ENCODE results near the gene ABCF3. TPM values are rescaled to one million over a fixed set of nuclear protein-coding genes. Genes with fewer than 3 reads are reported as not detected.
"Not testable (repeated sequence)": the region's sequence is repeated elsewhere in the genome, so short reads cannot be mapped to it uniquely, and the experiment has no call there.

Gene ABCF3
- total RNA-seq, 4 donors from 2014 or later, result 51.6 to 96.9 (median 64.0) TPM

DNA sequence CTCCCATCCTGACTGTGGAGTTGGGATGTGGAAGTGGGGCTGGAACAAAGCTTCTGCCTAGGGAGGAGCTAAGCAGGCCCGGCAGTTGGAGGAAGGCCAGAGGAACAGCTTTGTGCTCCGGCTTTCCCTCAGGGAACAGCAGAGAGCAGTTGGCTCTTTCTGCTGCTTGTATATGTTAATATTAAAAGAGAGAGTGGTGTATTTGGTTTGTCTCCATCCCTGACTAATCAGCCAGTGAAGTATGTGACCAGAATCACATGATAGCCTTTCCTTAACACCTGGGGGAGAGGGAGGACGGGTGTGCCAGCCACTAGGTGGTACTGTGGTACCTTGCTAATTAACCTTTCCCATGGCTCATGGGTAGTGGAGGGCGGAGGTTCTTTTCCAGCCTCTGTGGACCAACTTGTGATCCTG, 40.9 kb upstream of the ABCF3 start:
- 27% methylated on average over 4 of the region's 4 CpGs for WGBS, 2 donors
- Histone ChIP-seq H3K4me3 (no peak overlapping the region), H3K4me1 (peaks cover 0 to 8% (median 0%) of the 10 kb centered on the region in 4 donors), H3K36me3 (peaks cover 6 to 68% (median 20%) of the 10 kb centered on the region in 3 donors), H3K9me3 (no peaks in the 10 kb centered on the region), H3K27ac (no peak overlapping the region), H3K27me3 (no peaks in the 10 kb centered on the region)
- TF ChIP-seq EP300 (IDR thresholded peaks at IDR 0.05) (no peak), POLR2A (IDR thresholded peaks at IDR 0.05) (no peak)
- TF ChIP-seq, protein P1, sequence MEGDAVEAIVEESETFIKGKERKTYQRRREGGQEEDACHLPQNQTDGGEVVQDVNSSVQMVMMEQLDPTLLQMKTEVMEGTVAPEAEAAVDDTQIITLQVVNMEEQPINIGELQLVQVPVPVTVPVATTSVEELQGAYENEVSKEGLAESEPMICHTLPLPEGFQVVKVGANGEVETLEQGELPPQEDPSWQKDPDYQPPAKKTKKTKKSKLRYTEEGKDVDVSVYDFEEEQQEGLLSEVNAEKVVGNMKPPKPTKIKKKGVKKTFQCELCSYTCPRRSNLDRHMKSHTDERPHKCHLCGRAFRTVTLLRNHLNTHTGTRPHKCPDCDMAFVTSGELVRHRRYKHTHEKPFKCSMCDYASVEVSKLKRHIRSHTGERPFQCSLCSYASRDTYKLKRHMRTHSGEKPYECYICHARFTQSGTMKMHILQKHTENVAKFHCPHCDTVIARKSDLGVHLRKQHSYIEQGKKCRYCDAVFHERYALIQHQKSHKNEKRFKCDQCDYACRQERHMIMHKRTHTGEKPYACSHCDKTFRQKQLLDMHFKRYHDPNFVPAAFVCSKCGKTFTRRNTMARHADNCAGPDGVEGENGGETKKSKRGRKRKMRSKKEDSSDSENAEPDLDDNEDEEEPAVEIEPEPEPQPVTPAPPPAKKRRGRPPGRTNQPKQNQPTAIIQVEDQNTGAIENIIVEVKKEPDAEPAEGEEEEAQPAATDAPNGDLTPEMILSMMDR (IDR thresholded peaks at IDR 0.05), result peak in 2 of 5 experiments; percentile 12 to 18
- no peak for DNase-seq (ENCODE audit: low spot score in 2 of 2)

DNA sequence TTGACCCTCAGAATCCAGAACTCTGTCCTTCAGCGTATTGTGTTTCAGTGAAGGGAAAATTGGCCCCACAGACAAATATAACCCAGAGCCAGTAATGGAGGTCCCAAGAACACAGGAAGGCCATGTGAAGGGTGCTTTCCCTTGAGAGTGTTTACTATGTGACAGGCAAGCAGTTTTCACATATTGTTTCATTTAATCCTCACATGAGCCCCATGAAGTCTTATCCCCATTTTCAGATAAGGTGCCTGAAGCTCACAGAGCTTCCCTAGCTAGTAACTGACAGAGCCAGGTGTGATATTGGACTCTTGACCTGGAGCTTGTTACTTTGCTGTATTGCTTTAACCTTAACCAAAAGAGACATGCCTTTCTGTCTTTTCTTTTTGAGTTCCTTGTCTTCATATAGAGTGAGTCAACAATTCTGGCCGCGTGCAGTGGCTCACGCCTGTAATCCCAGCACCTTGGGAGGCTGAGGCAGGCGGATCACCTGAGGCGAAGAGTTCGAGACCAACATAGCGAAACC, 40.2 kb upstream of the ABCF3 start:
- Histone ChIP-seq H3K27ac (no peak overlapping the region), H3K4me3 (no peak overlapping the region), H3K36me3 (peaks cover 6 to 61% (median 20%) of the 10 kb centered on the region in 3 donors)

DNA sequence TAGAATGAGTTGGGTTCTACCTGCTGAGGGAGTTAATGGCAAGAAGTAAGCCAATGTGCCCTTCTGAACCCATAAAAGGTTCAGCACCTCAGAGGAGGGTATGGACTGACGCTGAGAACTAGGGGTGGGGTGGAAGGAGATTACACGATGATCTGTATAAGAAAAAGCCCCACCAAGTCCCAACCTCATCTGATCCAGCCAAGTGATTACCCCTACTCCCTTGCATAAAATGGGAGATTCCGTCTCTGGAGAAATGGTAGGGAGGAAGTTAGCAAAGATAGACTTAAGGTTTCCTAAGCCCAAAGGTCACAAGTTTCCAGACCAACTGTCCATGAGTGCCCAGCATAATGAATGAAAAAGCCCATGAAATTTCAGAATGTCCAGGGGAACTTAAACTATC, 37.9 kb upstream of the ABCF3 start:
- peaks cover under 1 to 38% (median 14%) of the 10 kb centered on the region in 3 donors for H3K36me3 ChIP-seq
- H3K4me1 ChIP-seq, result peaks cover 0 to 8% (median 0%) of the 10 kb centered on the region in 4 donors
- 75 to 83% methylated on average over 3 of the region's 3 CpGs for WGBS, 2 donors
- TF ChIP-seq EP300 (IDR thresholded peaks at IDR 0.05), result no peak
- no peak for TF ChIP-seq POLR2A (IDR thresholded peaks at IDR 0.05)
- TF ChIP-seq, protein P1 (IDR thresholded peaks at IDR 0.05), result no peak
- DNase-seq (ENCODE audit: low spot score in 2 of 2), result no peak
- no peaks in the 10 kb centered on the region for H3K27me3 ChIP-seq
- H3K4me3 ChIP-seq, result no peak overlapping the region
- no peak overlapping the region for H3K27ac ChIP-seq
- H3K9me3 ChIP-seq, result no peaks in the 10 kb centered on the region

More for the DNA sequence above, 40.2 kb upstream of the ABCF3 start:
- DNase-seq (ENCODE audit: low spot score in 2 of 2), result no peak
- WGBS, 2 donors, result 85 to 88% methylated on average over 8 of the region's 8 CpGs
- H3K27me3 ChIP-seq, result no peaks in the 10 kb centered on the region
- TF ChIP-seq EP300 (IDR thresholded peaks at IDR 0.05), result no peak
- TF ChIP-seq, protein P1 (IDR thresholded peaks at IDR 0.05), result no peak
- TF ChIP-seq POLR2A (IDR thresholded peaks at IDR 0.05), result no peak
- H3K9me3 ChIP-seq, result no peaks in the 10 kb centered on the region
- H3K4me1 ChIP-seq, result peaks cover 0 to 8% (median 0%) of the 10 kb centered on the region in 4 donors

DNA sequence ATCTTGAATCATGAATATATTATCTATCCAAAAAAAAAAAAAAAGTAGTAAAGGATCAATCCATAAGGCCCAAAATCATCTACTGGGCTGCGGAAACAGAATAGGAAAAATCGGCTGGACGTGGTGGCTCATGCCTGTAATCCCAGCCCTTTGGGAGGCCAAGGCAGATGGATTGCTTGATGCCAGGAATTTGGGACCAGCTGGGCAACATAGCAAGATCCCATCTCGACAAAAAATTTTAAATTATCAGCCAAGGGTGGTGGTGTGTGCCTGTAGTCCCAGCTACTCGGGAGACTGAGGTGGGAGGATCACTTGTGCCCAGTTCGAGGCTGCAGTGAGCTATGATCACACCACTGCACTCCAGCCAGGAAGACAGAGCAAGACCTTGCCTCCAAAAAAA, 36.9 kb upstream of the ABCF3 start:
- Histone ChIP-seq H3K36me3 (peaks cover 0 to 28% (median 9%) of the 10 kb centered on the region in 3 donors), H3K27ac (no peak overlapping the region), H3K4me1 (peaks cover 0 to 15% (median 0%) of the 10 kb centered on the region in 4 donors), H3K9me3 (no peaks in the 10 kb centered on the region), H3K27me3 (no peaks in the 10 kb centered on the region), H3K4me3 (no peak overlapping the region)
- WGBS, 2 donors, result 93 to 98% methylated on average over 6 of the region's 6 CpGs
- no peak for DNase-seq (ENCODE audit: low spot score in 2 of 2)
- TF ChIP-seq EP300 (IDR thresholded peaks at IDR 0.05), result no peak
- TF ChIP-seq, protein P1 (IDR thresholded peaks at IDR 0.05), result no peak
- no peak for TF ChIP-seq POLR2A (IDR thresholded peaks at IDR 0.05)

DNA sequence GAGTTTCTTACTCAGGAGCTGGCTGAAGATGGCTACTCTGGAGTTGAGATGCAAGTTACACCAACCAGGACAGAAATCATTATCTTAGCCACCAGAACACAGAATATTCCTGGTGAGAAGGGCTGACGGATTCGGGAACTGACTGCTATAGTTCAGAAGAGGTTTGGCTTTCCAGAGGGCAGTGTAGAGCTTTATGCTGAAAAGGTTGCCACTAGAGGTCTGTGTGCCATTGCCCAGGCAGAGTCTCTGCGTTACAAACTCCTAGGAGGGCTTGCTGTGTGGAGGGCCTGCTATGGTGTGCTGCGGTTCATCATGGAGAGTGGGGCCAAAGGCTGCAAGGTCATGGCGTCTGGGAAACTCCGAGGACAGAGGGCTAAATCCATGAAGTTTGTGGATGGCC, 36.2 kb upstream of the ABCF3 start:
- peaks cover 0 to 20% (median 0%) of the 10 kb centered on the region in 4 donors for H3K4me1 ChIP-seq
- H3K27ac ChIP-seq; H3K9me3 ChIP-seq; H3K27me3 ChIP-seq; H3K4me3 ChIP-seq; DNase-seq (ENCODE audit: low spot score in 2 of 2): not testable (repeated sequence)
- WGBS, 2 donors, result 54 to 55% methylated on average over 6 of the region's 6 CpGs
- peaks cover 0 to 21% (median 4%) of the 10 kb centered on the region in 3 donors for H3K36me3 ChIP-seq
